ENCODE measurements around the gene AIG1.

- TF ChIP-seq CTCF (IDR thresholded peaks at IDR 0.05; ENCODE audit: insufficient read depth, low read depth, low read length) (no peak), EZH2 (IDR thresholded peaks at IDR 0.05; ENCODE audit: insufficient read depth, low read length) (no peak)
Observed at GRCh38 chr6:143294265-143294860, 233.7 kb downstream of the AIG1 start.
